AG09309 (cell line): ENCODE results near the gene ZSWIM4.

Experiments
- DNase-seq: peaks from one replicate; pipeline ENCODE4 v3.0.0-alpha.2; 2010; ENCODE audit warnings: low read depth
- H3K4me3 ChIP-seq: 2 replicates; pipeline ENCODE4 v1.5.1; 2011; ENCODE audit warnings: mild to moderate bottlenecking, low read depth, low read length, moderate library complexity; ENCODE audit not compliant: control insufficient read depth
- TF ChIP-seq, protein P1 (sequence below): IDR thresholded peaks from 2 replicates; pipeline ENCODE4 v1.5.1; 2011; ENCODE audit warnings: mild to moderate bottlenecking, low read depth, low read length, inconsistent platforms; ENCODE audit not compliant: insufficient read depth, control insufficient read depth; ENCODE audit errors: missing control alignments

ZSWIM4 gene

DNA sequence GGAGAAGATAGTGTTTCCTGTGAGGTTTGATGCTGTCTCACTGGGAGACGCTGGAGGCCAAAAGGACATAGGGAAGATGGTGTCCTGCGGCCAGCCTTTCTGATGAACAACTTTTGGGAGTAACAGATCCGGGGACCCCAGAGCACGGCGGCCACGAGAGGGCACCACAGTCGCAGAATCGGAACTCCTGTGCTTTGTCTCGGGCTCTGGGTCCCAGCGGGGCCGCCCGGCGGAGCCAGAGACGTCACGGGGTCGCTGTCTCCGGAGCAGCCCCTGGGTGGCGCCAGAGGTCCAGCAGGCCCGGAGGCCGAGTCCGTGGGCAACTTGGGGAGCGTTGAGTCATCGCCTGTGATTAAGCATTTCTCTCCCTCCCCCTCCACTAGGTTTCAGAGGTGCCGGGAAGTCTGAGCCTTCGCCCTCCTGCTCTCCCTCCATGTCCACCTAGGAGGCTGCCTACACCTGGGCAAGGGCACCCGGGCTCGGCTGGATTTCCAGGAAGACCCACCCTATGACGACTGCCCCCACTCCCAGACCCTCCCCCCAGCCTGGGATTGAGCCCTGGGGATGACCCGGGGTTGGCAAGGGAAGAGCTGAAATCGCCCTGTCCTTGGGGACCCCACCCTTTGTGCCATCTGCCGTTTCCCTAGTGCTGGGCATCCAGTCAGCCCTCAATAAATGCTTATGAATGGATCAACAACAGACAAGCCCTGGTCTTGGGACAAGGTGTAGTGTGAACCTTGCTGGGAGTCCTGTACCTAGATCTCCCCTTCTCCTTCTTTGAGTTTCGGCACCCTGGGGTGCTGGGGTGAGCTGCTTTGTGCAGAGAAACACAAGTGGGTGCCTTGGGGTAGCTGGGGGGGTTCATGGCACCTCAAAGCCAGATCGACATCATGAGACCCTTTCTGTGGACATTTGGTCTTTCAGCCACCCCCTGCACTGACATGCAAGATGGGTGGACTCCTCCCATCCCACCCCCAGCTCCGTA, 85.1 kb downstream of the ZSWIM4 start:
- TF ChIP-seq, protein P1, sequence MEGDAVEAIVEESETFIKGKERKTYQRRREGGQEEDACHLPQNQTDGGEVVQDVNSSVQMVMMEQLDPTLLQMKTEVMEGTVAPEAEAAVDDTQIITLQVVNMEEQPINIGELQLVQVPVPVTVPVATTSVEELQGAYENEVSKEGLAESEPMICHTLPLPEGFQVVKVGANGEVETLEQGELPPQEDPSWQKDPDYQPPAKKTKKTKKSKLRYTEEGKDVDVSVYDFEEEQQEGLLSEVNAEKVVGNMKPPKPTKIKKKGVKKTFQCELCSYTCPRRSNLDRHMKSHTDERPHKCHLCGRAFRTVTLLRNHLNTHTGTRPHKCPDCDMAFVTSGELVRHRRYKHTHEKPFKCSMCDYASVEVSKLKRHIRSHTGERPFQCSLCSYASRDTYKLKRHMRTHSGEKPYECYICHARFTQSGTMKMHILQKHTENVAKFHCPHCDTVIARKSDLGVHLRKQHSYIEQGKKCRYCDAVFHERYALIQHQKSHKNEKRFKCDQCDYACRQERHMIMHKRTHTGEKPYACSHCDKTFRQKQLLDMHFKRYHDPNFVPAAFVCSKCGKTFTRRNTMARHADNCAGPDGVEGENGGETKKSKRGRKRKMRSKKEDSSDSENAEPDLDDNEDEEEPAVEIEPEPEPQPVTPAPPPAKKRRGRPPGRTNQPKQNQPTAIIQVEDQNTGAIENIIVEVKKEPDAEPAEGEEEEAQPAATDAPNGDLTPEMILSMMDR: peak; percentile 100
- peak; percentile 77 for DNase-seq
- H3K4me3 ChIP-seq: peak overlapping the region; percentile 7

DNA sequence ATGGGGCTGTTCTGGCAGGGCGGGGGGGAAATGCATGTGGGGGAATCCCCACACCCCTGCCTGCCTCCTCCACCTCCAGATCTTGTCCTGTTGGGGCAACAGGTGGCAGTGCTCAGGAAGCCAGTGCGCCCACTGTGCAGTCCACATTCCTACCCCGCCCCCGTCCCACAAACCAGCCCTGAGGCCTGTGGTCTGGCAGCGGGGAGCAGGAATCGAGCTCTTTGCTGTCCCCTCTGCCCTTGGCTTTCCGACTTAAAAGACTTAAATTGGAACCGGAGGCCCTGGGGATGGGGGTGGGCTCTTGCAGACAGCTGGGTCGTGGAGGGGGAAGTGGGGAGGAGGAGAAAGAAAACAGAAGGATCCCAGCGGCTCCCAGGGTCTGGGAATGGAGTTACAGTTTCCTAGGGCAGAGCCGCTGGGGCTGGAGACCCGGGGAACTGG, 86.0 kb downstream of the ZSWIM4 start:
- no peak for DNase-seq
- no peak overlapping the region for H3K4me3 ChIP-seq
- TF ChIP-seq, protein P1: no peak
